PC-9 (cell line): ENCODE data around the gene ACSL5. TPM values are rescaled to one million over a fixed set of nuclear protein-coding genes. Genes with fewer than 3 reads are reported as not detected.
"Not testable (repeated sequence)": the region's sequence is repeated elsewhere in the genome, so short reads cannot be mapped to it uniquely, and the experiment has no call there.

Experiments
- BruUV-seq: library from RNA; stranded (reverse); fragments of 400-500 nt; replicated peaks from 2 replicates; lab custom pipeline; 2021; lab: Mats Ljungman, UMichigan
- CTCF ChIA-PET: fragments of 300-600 bp; sonication (Branson Sonifier 250); formaldehyde crosslinking; loops from one replicate; lab custom pipeline; 2022; ENCODE audit warnings: antibody characterized with exemption; lab: Charles Lee
- POLR2A ChIA-PET: fragments of 300-600 bp; sonication (Branson Sonifier 250); formaldehyde crosslinking; loops from one replicate; lab custom pipeline; 2022; ENCODE audit warnings: antibody characterized with exemption; ENCODE audit not compliant: unreplicated experiment; lab: Charles Lee
- DNase-seq, 2 experiments: peaks; one replicate each; pipeline versions ENCODE4 v3.0.0 to v3.0.0-alpha.2; 2015 to 2022; ENCODE audit warnings: mixed read lengths in 1 of 2
- H2AFZ ChIP-seq: fragments of 200-600 bp; sonication (generic); 2 replicates; pipeline ENCODE4 v1.8.1; 2017; ENCODE audit warnings: antibody characterized with exemption
- H3F3A ChIP-seq: fragments of 200-600 bp; sonication (generic); 2 replicates; pipeline ENCODE4 v1.8.1; 2017; ENCODE audit warnings: antibody characterized with exemption, mild to moderate bottlenecking, low read depth; ENCODE audit not compliant: insufficient read depth
- H3K27ac ChIP-seq: fragments of 200-600 bp; sonication (generic); 2 replicates; pipeline ENCODE4 v1.6.1; 2016; ENCODE audit warnings: mixed run types
- H3K27me3 ChIP-seq: fragments of 200-600 bp; sonication (generic); 2 replicates; pipeline ENCODE4 v1.6.1; 2016; ENCODE audit warnings: low read depth, mixed run types; ENCODE audit not compliant: insufficient read depth
- H3K36me3 ChIP-seq: fragments of 200-600 bp; sonication (generic); 2 replicates; pipeline ENCODE4 v1.6.1; 2016; ENCODE audit warnings: low read depth, mixed run types
- H3K4me1 ChIP-seq: fragments of 200-600 bp; sonication (generic); replicated peaks from 2 replicates; pipeline ENCODE4 v1.6.1; 2016; ENCODE audit warnings: mixed run types; ENCODE audit not compliant: insufficient read depth
- H3K4me2 ChIP-seq: fragments of 200-600 bp; sonication (generic); 2 replicates; pipeline ENCODE4 v1.6.1; 2017; ENCODE audit warnings: mixed run types
- H3K4me3 ChIP-seq: fragments of 200-600 bp; sonication (generic); 2 replicates; pipeline ENCODE4 v1.6.1; 2016; ENCODE audit warnings: mixed run types
- H3K79me2 ChIP-seq: fragments of 200-600 bp; sonication (generic); 2 replicates; pipeline ENCODE4 v1.6.1; 2017; ENCODE audit warnings: low read depth, mixed run types
- H3K9me2 ChIP-seq: fragments of 200-600 bp; sonication (generic); 2 replicates; pipeline ENCODE4 v1.8.1; 2017; ENCODE audit warnings: mild to moderate bottlenecking; ENCODE audit not compliant: insufficient read depth
- H3K9me3 ChIP-seq: fragments of 200-600 bp; sonication (generic); 2 replicates; pipeline ENCODE4 v1.8.1; 2016; ENCODE audit warnings: low read depth; ENCODE audit not compliant: insufficient read depth
- H4K20me1 ChIP-seq: fragments of 200-600 bp; sonication (generic); 2 replicates; pipeline ENCODE4 v1.8.1; 2017; ENCODE audit not compliant: insufficient read depth
- EZH2 ChIP-seq: fragments of 200-600 bp; sonication (generic); IDR thresholded peaks from 2 replicates; pipeline ENCODE4 v1.8.0; 2017; ENCODE audit warnings: antibody characterized with exemption, low read depth
- intact Hi-C: fragments of 100-400 bp; cut with micrococcal nuclease; formaldehyde crosslinking; loops from one replicate; pipeline ENCODE4 v1.10.0; 2022; ENCODE audit not compliant: unreplicated experiment
- total RNA-seq: library from RNA; stranded (reverse); gene quantifications from 2 replicates; pipeline ENCODE4 v1.2.3, GENCODE V29; 2021
- TF ChIP-seq, protein P1 (sequence below): fragments of 200-600 bp; sonication (generic); conservative IDR thresholded peaks from 2 replicates; pipeline ENCODE4 v1.6.1; 2017; ENCODE audit warnings: mixed run types, antibody characterized with exemption, mild to moderate bottlenecking, moderate library complexity

Gene ACSL5
- total RNA-seq, 1 experiment from 2014 or later, result 21.4 TPM

DNA sequence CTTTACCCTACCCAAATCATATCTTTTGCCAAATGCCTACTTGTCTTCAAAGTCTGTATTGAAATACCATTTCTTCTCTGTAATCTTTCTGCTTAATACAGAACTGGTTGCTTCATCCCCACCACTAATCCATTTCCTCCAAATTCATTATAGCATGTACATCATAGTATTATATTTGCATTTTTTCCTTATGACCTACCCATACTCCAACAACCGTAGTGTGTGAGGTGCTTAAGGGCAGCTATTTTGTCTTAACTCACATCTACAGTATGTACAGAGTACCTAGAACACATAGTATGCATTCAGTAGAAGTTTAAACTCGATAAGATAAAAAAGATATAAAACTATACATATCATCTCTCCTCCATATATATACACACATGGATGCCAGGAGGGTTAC lies 23.7 kb downstream of the ACSL5 start:
- intact Hi-C loops, result no loop called here
- POLR2A ChIA-PET, result no interaction called here
- H3K9me3 ChIP-seq, result no peaks in the 10 kb centered on the region

DNA sequence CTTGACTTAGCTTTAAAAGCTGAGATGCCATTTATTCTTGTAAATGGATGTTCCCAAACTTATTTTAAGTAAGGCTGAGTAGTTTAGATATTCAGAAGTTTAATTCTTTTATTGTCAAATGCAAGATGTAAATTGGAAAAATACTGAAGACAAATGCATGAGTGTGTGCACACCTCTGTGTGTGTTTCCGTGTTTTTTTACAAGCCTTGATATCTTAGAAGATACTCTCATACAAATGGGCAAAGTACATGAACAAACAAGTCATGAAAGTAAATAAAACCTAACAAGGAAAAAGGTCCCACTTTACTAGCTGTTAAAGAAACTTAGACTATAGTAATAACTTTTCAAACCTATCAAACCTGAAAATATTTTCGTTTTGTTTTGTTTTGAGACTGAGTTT lies 29.0 kb downstream of the ACSL5 start:
- Histone ChIP-seq H2AFZ (no peak overlapping the region), H3K36me3 (peaks cover 18% of the 10 kb centered on the region), H3K4me3 (no peak overlapping the region), H3K27me3 (no peaks in the 10 kb centered on the region), H3K79me2 (peaks cover 7% of the 10 kb centered on the region; the same call in 1 of the 2 replicates), H4K20me1 (no peaks in the 10 kb centered on the region), H3K27ac (peak overlapping the region; percentile 99), H3F3A (peaks cover 27% of the 10 kb centered on the region), H3K9me2 (no peaks in the 10 kb centered on the region), H3K4me2 (no peak overlapping the region), H3K9me3 (no peaks in the 10 kb centered on the region), H3K4me1 (peaks cover 43% of the 10 kb centered on the region)
- TF ChIP-seq EZH2, result no peak
- TF ChIP-seq, protein P1, sequence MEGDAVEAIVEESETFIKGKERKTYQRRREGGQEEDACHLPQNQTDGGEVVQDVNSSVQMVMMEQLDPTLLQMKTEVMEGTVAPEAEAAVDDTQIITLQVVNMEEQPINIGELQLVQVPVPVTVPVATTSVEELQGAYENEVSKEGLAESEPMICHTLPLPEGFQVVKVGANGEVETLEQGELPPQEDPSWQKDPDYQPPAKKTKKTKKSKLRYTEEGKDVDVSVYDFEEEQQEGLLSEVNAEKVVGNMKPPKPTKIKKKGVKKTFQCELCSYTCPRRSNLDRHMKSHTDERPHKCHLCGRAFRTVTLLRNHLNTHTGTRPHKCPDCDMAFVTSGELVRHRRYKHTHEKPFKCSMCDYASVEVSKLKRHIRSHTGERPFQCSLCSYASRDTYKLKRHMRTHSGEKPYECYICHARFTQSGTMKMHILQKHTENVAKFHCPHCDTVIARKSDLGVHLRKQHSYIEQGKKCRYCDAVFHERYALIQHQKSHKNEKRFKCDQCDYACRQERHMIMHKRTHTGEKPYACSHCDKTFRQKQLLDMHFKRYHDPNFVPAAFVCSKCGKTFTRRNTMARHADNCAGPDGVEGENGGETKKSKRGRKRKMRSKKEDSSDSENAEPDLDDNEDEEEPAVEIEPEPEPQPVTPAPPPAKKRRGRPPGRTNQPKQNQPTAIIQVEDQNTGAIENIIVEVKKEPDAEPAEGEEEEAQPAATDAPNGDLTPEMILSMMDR, result no peak
- POLR2A ChIA-PET, result no interaction called here
- no TSS peak for BruUV-seq
- CTCF ChIA-PET, result no interaction called here
- intact Hi-C loops, result loop anchor here (5.0 kb wide), 1 partner anchor 41 kb away; no protein-coding TSS in a partner anchor
- no peak for DNase-seq

More for the DNA sequence above, 23.7 kb downstream of the ACSL5 start:
- Histone ChIP-seq H3K79me2 (0 out of 2 replicates have a peak, but pooled peaks cover 10% of the 10 kb centered on the region), H3K4me3 (no peak overlapping the region), H3K27me3 (no peaks in the 10 kb centered on the region), H3K36me3 (peaks cover 10% of the 10 kb centered on the region; the same call in 1 of the 2 replicates), H3K4me1 (peaks cover 3% of the 10 kb centered on the region; the same call in 1 of the 2 replicates), H2AFZ (no peak overlapping the region), H3F3A (no peaks in the 10 kb centered on the region), H3K9me2 (no peaks in the 10 kb centered on the region), H4K20me1 (no peaks in the 10 kb centered on the region), H3K4me2 (no peak overlapping the region), H3K27ac (no peak overlapping the region)
- DNase-seq, result no peak
- CTCF ChIA-PET, result interaction anchor here (0.6 kb wide), 1 partner anchor 1714 kb away, joined by 3 read pairs; no protein-coding TSS in a partner anchor
- TF ChIP-seq, protein P1, result no peak
- no peak for TF ChIP-seq EZH2
- BruUV-seq, result no TSS peak

DNA sequence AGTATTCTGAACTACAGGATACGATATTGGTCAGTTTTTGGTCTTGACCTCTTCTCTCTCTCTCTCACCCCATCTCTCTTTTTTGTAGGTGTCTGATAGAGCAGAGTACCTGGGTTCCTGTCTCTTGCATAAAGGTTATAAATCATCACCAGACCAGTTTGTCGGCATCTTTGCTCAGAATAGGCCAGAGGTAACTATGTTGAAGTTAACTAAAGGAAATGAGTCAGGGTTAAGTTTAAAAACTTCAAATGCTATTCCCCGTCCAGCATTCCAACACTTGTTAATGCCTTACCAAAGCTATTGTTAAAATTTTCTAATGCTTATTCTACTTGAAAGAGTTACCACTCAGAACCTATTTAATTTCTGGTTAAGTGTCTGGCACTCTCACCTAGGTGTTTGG lies 30.7 kb downstream of the ACSL5 start:
- Histone ChIP-seq H3K27ac (peak overlapping the region; percentile 99), H3K4me3 (peak overlapping the region; percentile 33), H3K36me3 (peaks cover 27% of the 10 kb centered on the region), H3K27me3 (no peaks in the 10 kb centered on the region), H3K9me3 (no peaks in the 10 kb centered on the region), H3K4me1 (peaks cover 43% of the 10 kb centered on the region), H3K79me2 (peaks cover 7% of the 10 kb centered on the region; the same call in 1 of the 2 replicates), H4K20me1 (no peaks in the 10 kb centered on the region), H2AFZ (no peak overlapping the region), H3K9me2 (no peaks in the 10 kb centered on the region), H3F3A (peaks cover 27% of the 10 kb centered on the region), H3K4me2 (peak overlapping the region; percentile 75)
- POLR2A ChIA-PET, result no interaction called here
- TF ChIP-seq EZH2, result no peak
- TF ChIP-seq, protein P1, result no peak
- peak; percentile 22 to 92 for DNase-seq
- intact Hi-C loops, result loop anchor here (2.0 to 5.0 kb wide), 2 partner anchors 22 to 42 kb away; no protein-coding TSS in a partner anchor
- BruUV-seq, result no TSS peak
- CTCF ChIA-PET, result no interaction called here

DNA sequence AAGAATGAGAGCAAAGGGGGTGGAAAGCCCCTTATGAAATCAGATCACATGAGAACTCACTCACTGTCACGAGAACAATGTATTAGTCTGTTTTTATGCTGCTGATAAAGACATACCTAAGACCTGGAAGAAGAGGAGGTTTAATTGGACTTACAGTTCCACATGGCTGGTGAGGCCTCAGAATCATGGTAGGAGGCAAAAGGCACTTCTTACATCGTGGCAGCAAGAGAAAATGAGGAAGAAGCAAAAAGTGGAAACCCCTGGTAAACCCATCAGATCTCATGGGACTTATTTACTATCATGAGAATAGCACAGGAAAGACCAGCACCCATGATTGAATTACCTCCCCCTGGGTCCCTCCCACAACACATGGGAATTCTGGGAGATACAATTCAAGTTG lies 32.9 kb downstream of the ACSL5 start:
- intact Hi-C loops, POLR2A ChIA-PET, BruUV-seq, H3K9me2 ChIP-seq, H3K27me3 ChIP-seq, H3K4me2 ChIP-seq, DNase-seq, CTCF ChIA-PET, H3K79me2 ChIP-seq, H4K20me1 ChIP-seq, H2AFZ ChIP-seq, H3K4me3 ChIP-seq, H3K9me3 ChIP-seq: not testable (repeated sequence)
- Histone ChIP-seq H3K4me1 (peaks cover 43% of the 10 kb centered on the region), H3F3A (peaks cover 27% of the 10 kb centered on the region), H3K27ac (0 out of 2 replicates have a peak overlapping the region, but pooled peaks have one; percentile 99), H3K36me3 (peaks cover 32% of the 10 kb centered on the region)
